Fibroblast of gingiva (primary cell): ENCODE measurements around the gene NACA.
"Not testable (repeated sequence)": the region's sequence is repeated elsewhere in the genome, so short reads cannot be mapped to it uniquely, and the experiment has no call there.

ENCODE experiments used
- DNase-seq: peaks from one replicate; pipeline ENCODE4 v3.0.0-alpha.2; 2011; ENCODE audit warnings: low read depth

NACA gene

DNA sequence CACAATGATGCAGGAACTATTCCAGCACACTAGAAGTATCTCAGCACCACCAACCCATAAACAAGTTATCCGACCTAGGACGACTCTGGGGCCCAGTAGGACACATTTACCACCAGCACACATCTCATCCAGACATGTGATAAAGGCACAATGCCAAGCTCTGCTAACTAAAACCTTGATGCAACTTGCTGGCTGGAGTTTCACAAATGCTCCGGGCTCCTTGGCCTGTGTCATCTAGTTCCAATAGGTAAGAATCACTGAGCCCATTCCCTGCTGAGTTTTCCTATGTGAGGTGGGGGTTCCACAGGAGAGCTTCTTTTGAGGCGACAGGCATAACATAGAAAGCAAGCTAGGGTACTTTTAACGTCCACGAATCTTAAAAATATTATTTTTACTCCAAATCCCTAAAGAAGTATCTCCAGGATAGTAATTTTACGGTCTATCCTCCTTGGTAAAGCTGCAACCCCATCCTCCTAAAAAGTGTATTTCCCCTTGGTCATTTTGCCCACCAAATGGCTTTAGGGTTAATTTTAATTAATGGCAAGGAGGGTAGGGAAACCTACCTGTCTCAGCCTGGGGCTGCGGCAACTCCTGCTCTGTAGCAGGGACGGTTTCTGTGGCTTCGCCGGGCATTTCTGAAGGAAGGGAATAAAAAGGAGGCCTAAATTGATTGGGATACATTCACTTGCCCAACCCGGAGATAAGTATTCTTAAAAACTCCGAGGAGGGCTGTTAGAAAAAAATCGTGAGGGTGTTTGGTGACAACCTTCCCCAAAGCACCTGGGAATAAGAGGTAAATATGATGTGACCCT is 1.0 kb downstream of the NACA start:
- peak; percentile 90 for DNase-seq

DNA sequence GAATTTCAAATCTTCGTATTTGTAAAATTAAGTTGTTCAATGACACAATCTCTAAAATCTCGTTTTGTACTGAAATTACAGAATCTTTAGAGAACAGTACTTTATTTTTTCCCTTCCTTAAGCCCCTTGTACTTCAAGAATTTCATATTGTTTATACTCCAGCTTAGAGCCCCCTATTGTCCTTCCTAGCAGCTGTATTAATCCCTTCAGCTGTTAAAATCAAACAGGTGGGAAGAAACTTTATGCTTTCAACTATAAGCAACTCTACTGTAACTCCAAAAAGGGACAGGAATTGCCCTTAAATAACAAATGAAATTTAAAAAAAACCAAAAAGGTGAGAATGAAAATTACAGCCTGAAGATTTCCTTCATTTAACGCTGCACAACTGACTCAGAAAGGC is 1.7 kb downstream of the NACA start:
- DNase-seq, result no peak

DNA sequence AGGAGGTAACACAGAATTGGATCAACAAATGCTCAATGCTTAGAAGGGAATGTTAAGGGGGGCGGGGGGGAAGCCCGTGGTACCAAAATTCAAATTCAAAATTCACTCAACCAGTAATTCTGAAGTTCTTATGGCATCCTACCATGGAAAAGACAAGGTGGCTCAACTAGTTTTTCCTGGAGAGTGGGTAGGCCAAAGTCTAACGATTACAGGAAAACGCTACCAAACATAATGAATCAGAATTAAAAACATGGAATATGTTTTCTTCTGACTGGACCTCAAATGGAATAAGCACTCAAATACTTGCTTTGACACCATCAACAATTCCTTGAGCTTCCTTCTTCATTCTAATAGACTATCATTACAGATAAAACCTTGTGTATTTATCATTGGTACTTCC is 2.3 kb downstream of the NACA start:
- DNase-seq, result no peak

DNA sequence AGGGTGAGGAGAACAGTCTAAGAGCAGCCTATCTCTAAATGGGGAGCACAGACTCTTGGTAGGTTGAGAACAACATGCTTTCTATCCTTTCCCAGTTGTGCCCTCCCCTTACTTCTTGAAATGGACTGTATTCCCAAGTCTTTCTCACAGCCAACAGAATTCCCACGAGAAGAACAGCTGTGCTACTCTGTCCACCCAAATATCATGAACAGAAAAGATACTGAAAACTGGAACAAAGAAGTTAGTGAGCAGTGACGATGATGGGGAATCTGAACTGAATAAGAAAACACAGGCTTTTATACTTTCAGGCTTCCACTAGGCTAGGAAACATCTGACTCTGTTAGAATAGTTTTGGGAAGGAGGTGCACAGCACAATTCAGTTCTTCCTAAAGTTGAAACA is 3.4 kb downstream of the NACA start:
- no peak for DNase-seq

DNA sequence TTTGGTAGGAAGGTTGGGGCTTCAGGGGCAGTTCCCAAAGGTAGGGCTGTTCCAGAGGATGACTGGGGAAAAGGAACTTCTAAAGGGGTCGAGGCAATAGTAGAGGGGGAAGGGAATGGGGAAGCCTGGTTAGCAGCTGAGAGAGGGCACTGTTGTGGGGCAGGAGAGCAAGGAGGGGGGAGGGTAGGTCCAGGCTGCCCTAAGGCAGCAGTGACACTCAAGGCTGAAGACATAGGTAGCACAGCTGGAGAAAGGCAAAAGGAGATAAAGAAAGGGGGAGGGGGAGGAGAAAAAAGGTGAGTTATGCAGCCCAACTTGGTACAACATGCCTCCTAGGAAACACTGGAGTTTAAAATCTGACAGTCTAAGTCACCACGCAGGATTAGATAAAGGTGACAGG is 3.9 kb downstream of the NACA start:
- DNase-seq, result no peak

DNA sequence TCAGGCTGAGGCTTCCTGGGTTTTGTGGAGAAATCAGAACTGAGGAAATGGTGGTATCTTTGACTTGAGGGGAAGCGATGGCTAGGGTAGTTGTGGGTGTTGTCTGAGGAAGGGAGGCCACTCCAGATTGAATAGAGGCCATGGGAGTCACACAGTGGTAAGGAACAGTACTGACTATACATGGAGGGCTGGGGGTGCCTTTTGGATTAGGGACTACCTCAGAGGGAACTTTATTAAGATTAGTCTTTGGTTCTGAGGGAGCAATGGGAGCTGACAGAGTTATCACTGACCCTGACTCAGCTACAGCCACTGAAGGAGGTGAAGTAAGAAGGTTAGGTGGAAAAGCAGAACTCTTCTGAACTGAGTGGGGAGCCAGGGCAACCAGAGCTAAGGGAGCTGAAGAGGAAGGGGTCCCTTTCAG is 4.4 kb downstream of the NACA start:
- no peak for DNase-seq

DNA sequence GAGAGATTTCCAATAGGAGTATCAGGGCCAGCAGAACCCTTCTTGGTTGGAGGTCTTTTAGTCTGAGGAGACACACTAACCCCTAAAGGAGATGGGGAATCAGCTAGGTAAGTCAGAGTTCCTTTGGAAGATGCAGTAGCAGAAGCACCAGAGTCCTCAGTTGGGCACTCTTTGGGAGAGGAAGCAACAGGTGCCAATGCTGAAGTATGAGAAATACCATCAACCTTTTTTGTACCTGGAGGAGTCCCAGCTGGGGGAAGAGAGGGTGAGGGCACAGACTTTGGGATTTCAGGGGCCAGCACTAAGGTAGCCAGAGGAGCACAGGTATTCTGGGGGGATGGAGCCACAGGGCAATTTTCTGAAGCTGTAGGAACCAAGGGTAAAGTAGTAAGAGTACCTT is 6.0 kb downstream of the NACA start:
- no peak for DNase-seq

DNA sequence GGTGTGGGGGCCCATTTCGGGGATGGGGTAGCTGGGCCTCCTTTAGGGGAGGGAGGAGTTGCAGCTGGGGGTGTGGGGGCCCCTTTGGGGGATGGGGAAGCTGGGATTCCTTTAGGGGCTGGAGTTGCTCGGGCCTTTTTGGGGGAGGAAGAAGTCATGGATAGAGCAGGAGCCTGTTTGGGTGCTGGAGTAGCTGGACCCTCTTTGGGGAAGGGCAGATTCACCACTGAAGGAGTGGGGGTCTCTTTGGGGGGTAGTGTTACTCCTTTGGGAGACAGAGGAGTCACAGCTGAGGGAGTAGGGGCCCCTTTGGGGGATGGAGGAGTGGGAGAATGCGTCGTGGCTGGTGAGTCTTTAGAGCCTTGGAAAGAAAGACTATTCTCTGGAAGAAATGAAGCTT is 6.5 kb downstream of the NACA start:
- no peak for DNase-seq

DNA sequence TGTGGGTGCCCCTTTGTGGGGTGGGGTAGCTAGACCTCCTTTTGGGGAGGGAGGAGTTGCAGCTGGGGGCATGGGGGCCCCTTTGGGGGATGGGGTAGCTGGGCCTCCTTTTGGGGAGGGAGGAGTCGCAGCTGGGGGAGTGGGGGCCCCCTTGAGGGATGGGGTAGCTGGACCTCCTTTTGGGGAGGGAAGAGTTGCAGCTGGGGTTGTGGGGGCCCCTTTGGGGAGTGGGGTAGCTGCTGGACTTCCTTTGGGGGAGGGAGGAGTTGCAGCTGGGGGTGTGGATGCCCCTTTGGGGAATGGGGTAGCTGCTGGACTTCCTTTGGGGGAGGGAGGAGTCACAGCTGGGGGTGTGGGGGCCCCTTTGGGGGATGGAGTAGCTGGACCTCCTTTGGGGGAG is 7.0 kb downstream of the NACA start:
- no peak for DNase-seq

DNA sequence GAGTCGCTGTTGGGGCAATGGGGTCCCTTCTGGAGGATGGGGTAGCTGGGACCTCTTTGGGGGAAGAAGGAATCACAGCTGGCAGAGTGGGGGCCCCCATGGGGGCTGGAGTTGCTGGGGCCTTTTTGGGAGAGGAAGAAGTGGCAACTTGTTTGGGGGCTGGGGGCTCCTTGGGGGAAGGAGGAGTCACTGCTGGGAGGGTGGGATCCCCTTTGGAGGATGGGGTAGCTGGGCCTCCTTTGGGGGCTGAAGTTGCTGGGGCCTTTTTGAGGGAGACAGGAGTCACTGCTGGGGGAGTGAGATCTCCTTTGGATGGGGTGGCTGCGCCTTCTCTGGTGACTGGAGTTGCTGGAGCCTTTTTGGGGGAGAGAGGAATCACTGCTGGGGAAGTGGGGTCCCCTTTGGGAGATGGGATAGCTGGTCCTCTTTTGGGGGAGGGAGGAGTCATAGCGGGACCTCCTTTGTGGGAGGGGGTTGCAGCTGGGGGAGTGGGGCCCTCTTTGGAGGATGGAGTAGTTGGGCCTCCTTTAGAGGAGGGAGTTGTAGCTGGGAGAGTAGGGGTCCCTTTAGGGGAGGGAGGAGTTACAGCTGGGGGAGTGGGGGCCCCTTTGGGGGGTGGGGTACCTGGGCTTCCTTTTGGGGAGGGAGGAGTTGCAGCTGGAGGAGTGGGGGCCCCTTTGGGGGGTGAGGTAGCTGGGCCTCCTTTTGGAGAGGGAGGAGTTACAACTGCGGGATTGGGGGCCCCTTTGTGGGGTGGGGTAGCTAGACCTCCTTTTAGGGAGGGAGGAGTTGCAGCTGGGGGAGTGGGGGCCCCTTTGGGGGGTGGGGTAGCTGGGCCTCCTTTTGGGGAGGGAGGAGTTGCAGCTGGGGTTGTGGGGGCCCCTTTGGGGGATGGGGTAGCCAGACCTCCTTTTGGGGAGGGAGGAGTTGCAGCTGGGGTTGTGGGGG is 7.9 kb downstream of the NACA start:
- no peak for DNase-seq

DNA sequence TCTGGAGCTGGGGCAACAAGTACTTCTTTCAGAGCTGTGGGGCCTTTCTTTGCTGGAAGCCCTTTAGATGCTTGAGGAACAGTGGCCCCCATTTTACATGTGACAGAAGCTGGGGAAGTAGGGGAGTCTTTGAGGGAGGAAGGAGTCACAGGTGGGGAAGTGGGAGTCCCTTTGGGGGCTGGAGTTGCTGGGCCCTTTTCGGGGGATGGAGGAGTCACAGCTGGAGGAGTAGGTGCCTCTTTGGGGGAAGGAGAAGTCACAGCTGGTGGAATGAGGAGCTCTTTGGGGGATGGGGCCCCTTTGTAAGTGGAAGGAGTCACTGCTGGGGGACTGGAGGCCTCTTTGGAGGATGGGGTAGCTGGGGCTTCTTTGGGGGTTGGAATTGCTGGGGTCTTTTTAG is 8.6 kb downstream of the NACA start:
- no peak for DNase-seq

DNA sequence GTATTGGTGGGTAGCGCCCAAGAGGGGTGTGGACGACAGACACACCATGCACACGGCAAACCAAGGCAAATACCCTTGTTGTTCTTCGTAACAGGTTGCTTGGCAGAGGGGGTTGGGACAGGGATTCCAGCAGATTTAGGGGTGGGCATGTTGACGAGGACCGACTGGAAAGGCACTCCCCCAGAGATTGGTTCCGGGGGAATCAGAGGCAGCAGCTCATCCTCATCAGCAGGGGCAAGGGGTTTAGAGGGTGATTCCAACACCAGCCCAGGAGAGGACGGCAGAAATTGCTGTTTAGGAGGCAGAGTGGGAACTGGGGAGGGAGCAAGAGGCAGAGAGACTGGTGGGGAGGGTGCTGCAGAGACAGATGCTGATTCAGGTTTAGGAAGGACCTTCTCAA is 9.3 kb downstream of the NACA start:
- DNase-seq, result no peak

DNA sequence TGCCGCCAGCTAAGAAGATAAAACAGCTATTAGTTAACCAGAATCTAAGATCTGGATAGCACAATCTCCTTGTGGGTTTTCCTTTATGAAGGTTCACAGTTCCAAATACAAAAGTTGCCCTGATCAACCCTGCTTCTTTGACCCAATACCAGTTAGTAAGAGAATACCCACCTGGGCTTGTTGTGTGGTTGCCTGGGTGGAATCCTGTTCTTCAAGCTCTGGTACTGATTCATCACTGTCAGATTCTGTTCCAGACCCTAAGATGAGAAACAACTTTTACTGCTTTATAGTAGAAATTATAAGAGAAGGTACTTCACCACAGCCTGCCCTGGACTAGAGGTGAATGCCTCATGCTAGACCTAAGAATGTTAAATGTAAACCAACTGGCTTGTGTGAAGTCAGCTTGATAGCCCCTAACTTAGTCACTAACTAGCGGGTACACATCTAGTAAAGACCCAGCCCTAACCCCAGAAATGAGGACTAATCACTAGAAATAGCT is 10.6 kb downstream of the NACA start:
- DNase-seq, result no peak

DNA sequence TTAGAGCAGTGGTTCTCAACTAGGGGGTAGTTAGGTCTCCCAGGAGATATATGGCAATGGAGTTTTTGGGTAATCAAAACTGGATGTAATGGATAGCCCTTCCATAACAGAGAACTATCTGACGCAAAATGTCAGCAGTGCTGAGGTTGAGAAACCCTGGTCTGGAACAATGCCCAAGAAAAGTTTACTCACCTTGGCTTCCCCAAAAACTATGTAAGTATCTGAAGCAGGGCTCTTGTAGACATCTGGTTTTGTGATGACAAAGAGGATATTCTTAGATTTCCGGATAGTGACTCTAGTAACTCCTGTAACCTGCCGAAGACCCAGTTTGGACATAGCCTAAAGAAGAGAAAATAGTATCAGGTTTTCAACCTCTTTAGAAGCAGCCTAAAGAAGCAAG is 11.8 kb downstream of the NACA start:
- peak; percentile 18 for DNase-seq

DNA sequence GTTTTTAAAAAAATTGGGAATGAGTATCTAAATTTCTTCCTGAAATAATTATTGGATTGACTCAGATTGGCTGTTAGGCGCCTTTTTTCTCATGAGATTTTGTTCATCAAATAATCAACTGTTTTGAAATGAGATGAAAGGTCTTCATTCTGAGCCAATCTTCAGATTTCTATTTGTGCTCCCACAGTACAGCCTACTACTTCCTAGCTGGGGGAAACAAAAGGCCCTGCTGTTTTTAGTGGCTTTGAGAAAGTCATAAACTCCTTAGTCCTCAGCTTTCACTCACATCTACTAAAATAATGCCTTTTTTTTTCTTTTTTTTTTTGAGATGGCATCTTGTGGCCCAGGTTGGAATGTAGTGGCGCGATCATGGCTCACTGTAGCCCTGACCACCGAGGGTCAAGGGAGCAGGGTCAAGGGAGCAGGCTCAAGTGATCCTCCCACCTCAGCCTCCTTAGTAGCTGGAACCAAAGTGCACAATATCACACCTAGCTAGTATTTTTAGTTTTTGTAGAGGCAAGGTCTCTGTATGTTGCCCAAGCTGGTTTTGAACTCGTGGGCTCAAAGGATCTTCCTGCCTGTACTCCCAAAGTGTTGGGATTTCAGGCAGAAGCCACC is 15.2 kb downstream of the NACA start:
- no peak for DNase-seq

DNA sequence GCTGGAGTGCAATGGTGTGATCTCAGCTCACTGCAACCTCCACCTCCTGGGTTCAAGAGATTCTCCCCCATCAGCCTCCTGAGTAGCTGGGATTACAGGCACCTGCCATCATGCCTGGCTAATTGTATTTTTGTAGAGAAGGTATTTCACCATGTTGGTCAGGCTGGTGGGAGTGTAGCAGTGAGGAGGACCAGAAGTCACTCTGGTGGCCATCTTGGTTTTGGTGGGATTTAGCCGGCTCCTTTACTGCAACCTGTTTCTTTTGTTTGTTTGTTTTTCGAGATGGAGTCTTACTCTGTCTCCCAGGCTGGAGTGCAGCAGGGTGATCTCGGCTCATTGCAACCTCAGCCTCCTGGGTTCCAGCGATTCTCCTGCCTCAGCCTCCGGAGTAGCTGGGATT is 20.6 kb downstream of the NACA start:
- DNase-seq, result not testable (repeated sequence)

DNA sequence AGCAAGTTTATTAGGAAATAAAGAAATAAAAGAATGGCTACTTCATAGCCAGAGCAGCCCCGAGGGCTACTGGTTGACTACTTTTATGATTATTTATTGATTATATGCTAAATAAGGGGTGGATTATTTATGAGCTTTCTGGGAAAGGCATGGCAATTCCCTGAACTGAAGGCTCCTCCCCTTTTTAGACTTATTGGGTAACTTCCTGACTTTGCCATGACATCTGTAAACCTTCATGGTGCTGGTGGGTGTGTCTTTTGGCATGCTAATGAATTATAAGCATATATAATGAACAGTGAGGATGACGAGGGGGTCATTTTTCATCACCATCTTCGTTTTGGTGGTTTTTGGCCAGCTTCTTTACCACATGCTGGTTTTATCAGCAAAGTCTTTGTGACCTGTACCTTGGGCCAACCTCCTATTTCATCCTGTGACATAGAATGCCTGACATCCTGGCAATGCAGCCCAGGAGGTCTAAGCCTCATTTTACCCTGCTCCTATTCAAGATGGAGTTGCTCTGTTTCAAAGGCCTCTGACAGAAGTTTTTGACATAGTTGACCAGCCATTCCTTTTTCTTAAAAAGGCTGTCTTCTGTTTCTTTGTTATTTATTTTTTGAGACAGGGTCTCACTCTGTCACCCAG is 26.0 kb downstream of the NACA start:
- no peak for DNase-seq

DNA sequence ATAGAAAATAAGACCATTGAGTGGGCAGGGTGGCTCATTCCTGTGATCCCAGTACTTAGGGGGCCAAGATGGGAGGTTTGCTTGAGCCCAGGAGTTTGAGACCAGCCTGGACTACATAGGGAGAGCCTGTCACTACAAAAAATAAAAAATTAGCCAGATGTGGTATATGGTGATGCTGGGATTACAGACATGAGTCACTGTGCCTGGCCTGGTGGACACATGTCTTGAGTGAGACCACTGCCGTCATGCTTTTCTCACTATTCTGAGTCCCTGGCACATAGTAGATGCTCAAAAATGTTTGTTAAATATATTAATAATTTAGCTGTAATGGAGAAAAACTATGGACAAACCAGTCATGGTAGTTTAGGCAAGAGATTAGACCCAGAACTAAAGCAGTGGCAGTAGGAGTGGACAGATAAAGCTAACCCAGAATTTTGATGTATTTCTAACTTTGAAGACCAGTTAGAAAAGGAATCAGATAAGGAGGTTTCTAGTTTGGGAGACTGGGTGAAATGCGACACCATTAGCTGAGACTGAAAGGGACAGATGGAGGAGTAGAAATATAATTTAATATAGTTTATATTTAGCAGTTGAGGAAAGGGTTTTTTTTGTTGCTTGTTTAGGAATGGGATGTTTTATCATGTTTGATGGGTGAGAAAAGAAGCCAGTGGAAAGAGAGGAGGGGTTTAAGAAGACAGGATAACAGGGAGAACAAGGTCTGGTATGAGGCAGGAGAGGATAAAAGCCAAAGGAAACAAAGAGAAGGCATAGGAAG is 29.6 kb downstream of the NACA start:
- DNase-seq, result no peak

DNA sequence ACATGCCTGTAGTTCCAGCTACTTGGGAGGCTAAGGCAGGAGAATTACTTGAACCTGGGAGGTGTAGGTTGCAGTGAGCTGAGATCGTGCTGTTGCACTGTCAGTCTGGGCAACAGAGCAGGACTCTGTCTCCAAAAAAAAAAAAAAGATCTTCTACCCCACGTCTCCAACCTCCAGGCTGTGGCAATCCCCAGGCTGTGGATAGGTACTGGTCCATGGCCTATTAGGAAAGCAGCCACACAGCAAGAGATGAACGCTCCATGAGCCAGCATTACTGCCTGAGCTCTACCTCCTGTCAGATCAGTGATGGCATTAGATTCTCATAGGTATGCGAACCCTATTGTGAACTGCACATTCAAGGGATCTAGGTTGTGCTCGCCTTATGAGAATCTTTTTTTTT is 30.9 kb downstream of the NACA start:
- no peak for DNase-seq

DNA sequence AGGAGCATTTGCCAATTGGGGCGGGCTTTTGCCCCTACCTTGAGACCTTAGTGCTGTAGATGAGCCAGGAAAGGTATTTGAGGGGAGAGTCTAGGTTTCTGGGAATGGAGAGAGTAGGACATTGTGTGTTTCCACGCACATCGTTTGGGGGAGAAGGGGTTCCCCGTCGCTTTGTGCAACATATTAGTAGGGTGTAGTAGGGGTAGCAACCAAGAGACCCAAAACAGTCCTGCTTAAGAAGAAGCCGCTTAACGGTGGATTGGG is 36.3 kb downstream of the NACA start:
- no peak for DNase-seq

DNA sequence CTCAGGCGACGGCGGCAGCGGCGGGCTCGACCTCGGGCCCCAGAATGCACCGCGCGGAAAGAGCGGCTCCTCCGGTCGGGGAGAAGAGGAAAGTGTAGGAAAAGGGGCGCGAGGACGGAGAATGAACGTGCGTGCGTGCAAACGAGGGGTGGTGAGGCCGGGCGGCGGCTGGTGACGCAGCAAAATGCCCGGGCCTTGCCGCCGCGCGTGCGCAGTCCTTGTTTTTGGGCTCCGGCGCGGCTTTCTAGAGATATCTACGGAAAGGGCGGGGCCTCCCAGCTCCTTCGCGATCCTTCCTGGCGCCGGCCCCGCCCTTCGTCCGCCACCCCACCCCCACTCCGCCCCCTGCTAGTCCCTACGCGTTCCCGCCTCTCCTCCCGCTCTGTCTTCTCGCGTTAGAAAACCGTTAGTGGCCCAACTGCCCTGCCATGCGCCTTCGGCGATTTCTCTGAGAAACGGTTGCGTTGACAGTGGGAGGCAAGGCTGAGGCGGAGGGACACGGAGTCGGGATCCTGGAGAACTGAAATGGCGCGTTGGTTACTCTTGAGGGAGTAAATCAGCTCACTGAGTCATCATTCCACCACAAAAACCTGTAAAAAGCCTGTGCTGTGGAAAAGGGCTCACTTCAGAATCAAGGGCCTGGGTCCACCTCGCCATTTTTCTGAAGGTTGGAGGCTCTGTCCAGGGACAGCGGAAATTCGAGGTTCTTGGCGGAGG is 36.8 kb downstream of the NACA start, which contains the start of gene PTGES3:
PTGES3 (minus strand) TSS at position 156 of the 717 bp plus-strand sequence. CDS start 285 bp downstream, outside the sequence.
- peak; percentile 98 for DNase-seq
